ENCODE measurements around the gene NLN. TPM values are rescaled to one million over a fixed set of nuclear protein-coding genes. Genes with fewer than 3 reads are reported as not detected.

The NLN gene
- total RNA-seq, 1 donor from 2014 or later: 94.0 TPM

- DNase-seq: no peak
- no peak overlapping the region for H3K4me3 Mint-ChIP-seq (ENCODE audit: unreplicated experiment)
- no peak for TF ChIP-seq CTCF (IDR thresholded peaks at IDR 0.05; ENCODE audit: partially characterized antibody, unreplicated experiment)
- no peak overlapping the region for H3K27ac Mint-ChIP-seq (ENCODE audit: unreplicated experiment)
- H3K9me3 Mint-ChIP-seq (ENCODE audit: unreplicated experiment): no peaks in the 10 kb centered on the region
- no peaks in the 10 kb centered on the region for H3K4me1 Mint-ChIP-seq (ENCODE audit: low read depth, unreplicated experiment)
- H3K36me3 Mint-ChIP-seq (ENCODE audit: unreplicated experiment): peaks cover 15% of the 10 kb centered on the region
- peaks cover 1% of the 10 kb centered on the region for H3K27me3 Mint-ChIP-seq (ENCODE audit: unreplicated experiment)
Measured at GRCh38 chr5:65876970-65877369, 155.0 kb downstream of the NLN start.

Other genes starting within 250 kb of the NLN start
- gene ADAMTS6, start 240.3 kb upstream of the NLN start, total RNA-seq (ENCODE audit: unreplicated experiment): 2.1 TPM
- 11.9 TPM for gene CENPK, start 159.0 kb upstream of the NLN start, total RNA-seq (ENCODE audit: unreplicated experiment)
- gene PPWD1, start 158.9 kb upstream of the NLN start, total RNA-seq (ENCODE audit: unreplicated experiment): 37.6 TPM
- gene TRIM23, start 97.9 kb upstream of the NLN start, total RNA-seq (ENCODE audit: unreplicated experiment): 17.6 TPM
- 4.7 TPM for gene SHLD3, start 97.2 kb upstream of the NLN start, total RNA-seq (ENCODE audit: unreplicated experiment)
- 22.4 TPM for gene TRAPPC13, start 97.2 kb upstream of the NLN start, total RNA-seq (ENCODE audit: unreplicated experiment)
- gene SGTB, start 96 bp upstream of the NLN start, total RNA-seq (ENCODE audit: unreplicated experiment): 33.2 TPM
- gene ERBIN, start 204.4 kb downstream of the NLN start, total RNA-seq (ENCODE audit: unreplicated experiment): 67.7 TPM

All from glutamatergic neuron (in vitro differentiated cells).